Activated B cell treated with CpG ODN at 0.5 μM for 24 hours (primary cell): Measurements from ENCODE around the gene C5orf46. TPM values are rescaled to one million over a fixed set of nuclear protein-coding genes. Genes with fewer than 3 reads are reported as not detected.

Experiments
- ATAC-seq: fragments of 200-7000 bp; cut with Tn5 transposase; one replicate; pipeline ENCODE4 v1.10.0; 2021; ENCODE audit warnings: low read depth, mild to moderate bottlenecking, moderate library complexity
- CTCF ChIA-PET: fragments of 350-600 bp; sonication (Branson Sonifier 250); formaldehyde crosslinking; loops from one replicate; lab custom pipeline; 2021; ENCODE audit warnings: antibody characterized with exemption; lab: Charles Lee
- POLR2A ChIA-PET: fragments of 350-600 bp; sonication (Branson Sonifier 250); formaldehyde crosslinking; loops from one replicate; lab custom pipeline; 2021; ENCODE audit warnings: antibody characterized with exemption; lab: Charles Lee
- DNase-seq: peaks from one replicate; pipeline ENCODE4 v3.0.0; 2022
- H3K27ac Mint-ChIP-seq: one replicate; pipeline ENCODE4 v1.8.0; 2020; ENCODE audit warnings: mixed read lengths
- H3K27me3 Mint-ChIP-seq: one replicate; pipeline ENCODE4 v1.8.0; 2021; ENCODE audit warnings: mixed read lengths
- H3K36me3 Mint-ChIP-seq: one replicate; pipeline ENCODE4 v1.8.0; 2021; ENCODE audit warnings: low read depth, mixed read lengths
- H3K4me1 Mint-ChIP-seq: one replicate; pipeline ENCODE4 v1.8.0; 2021; ENCODE audit warnings: mixed read lengths
- H3K4me3 Mint-ChIP-seq: one replicate; pipeline ENCODE4 v1.8.0; 2020; ENCODE audit warnings: mild to moderate bottlenecking, mixed read lengths
- H3K9me3 Mint-ChIP-seq: one replicate; pipeline ENCODE4 v1.8.0; 2020; ENCODE audit warnings: mixed read lengths
- CTCF ChIP-seq: fragments of 200-600 bp; IDR thresholded peaks from one replicate; pipeline ENCODE4 v1.8.0; 2022; ENCODE audit warnings: antibody characterized with exemption, mild to moderate bottlenecking
- intact Hi-C: fragments of 100-400 bp; cut with micrococcal nuclease; formaldehyde crosslinking; loops from one replicate; pipeline ENCODE4 v1.15.1; 2024
- total RNA-seq: library from RNA; stranded (reverse); gene quantifications from 2 replicates; pipeline ENCODE4 v1.2.3, GENCODE V29; 2022

The C5orf46 gene
- total RNA-seq, 1 donor from 2014 or later: not detected

GRCh38 chr5:147895864-147896263 is 10.5 kb downstream of the C5orf46 start:
- no peak for TF ChIP-seq CTCF
- POLR2A ChIA-PET: no interaction called here
- ATAC-seq (no peak), DNase-seq (no peak)
- no peaks in the 10 kb centered on the region for H3K4me1 Mint-ChIP-seq
- CTCF ChIA-PET: no interaction called here
- no peak overlapping the region for H3K27ac Mint-ChIP-seq
- H3K9me3 Mint-ChIP-seq: no peaks in the 10 kb centered on the region
- H3K4me3 Mint-ChIP-seq: no peak overlapping the region
- peaks cover 5% of the 10 kb centered on the region for H3K27me3 Mint-ChIP-seq
- H3K36me3 Mint-ChIP-seq: no peaks in the 10 kb centered on the region
- intact Hi-C loops: no loop called here

- Mint-ChIP-seq H3K9me3 (no peaks in the 10 kb centered on the region), H3K27ac (no peak overlapping the region), H3K36me3 (no peaks in the 10 kb centered on the region), H3K27me3 (peaks cover 5% of the 10 kb centered on the region), H3K4me1 (no peaks in the 10 kb centered on the region), H3K4me3 (no peak overlapping the region)
- ChIA-PET POLR2A (no interaction called here), CTCF (no interaction called here)
- TF ChIP-seq CTCF: no peak
- ATAC-seq (no peak), DNase-seq (no peak)
- intact Hi-C loops: no loop called here
Observed at GRCh38 chr5:147893820-147894219, 12.5 kb downstream of the C5orf46 start.

GRCh38 chr5:147892696-147893296 is 13.5 kb downstream of the C5orf46 start:
- H3K27me3 Mint-ChIP-seq: peaks cover 5% of the 10 kb centered on the region
- H3K4me3 Mint-ChIP-seq: no peak overlapping the region
- ATAC-seq (no peak), DNase-seq (no peak)
- H3K4me1 Mint-ChIP-seq: no peaks in the 10 kb centered on the region
- no peaks in the 10 kb centered on the region for H3K36me3 Mint-ChIP-seq
- no peak for TF ChIP-seq CTCF
- intact Hi-C loops: no loop called here
- POLR2A ChIA-PET: no interaction called here
- no peaks in the 10 kb centered on the region for H3K9me3 Mint-ChIP-seq
- H3K27ac Mint-ChIP-seq: no peak overlapping the region
- CTCF ChIA-PET: no interaction called here

- Mint-ChIP-seq H3K4me3 (no peak overlapping the region), H3K27ac (no peak overlapping the region), H3K27me3 (peaks cover 6% of the 10 kb centered on the region), H3K9me3 (no peaks in the 10 kb centered on the region), H3K36me3 (no peaks in the 10 kb centered on the region), H3K4me1 (no peaks in the 10 kb centered on the region)
- ChIA-PET CTCF (no interaction called here), POLR2A (no interaction called here)
- intact Hi-C loops: no loop called here
- DNase-seq: no peak
- no peak for ATAC-seq
- TF ChIP-seq CTCF: no peak
Observed at GRCh38 chr5:147887930-147888329, 18.4 kb downstream of the C5orf46 start.

GRCh38 chr5:147887026-147887627 is 19.2 kb downstream of the C5orf46 start:
- Mint-ChIP-seq H3K4me3 (no peak overlapping the region), H3K27me3 (peaks cover 6% of the 10 kb centered on the region), H3K9me3 (no peaks in the 10 kb centered on the region), H3K36me3 (no peaks in the 10 kb centered on the region), H3K4me1 (no peaks in the 10 kb centered on the region), H3K27ac (no peak overlapping the region)
- ATAC-seq: no peak
- ChIA-PET CTCF (no interaction called here), POLR2A (no interaction called here)
- intact Hi-C loops: no loop called here
- no peak for DNase-seq
- TF ChIP-seq CTCF: no peak
